ENCODE results near the gene ABHD17A.

GRCh38 chr19:1863638-1864479, 21.4 kb downstream of the ABHD17A start:
- no peak for TF ChIP-seq POLR2A (IDR thresholded peaks at IDR 0.05; ENCODE audit: borderline replicate concordance, extremely low read depth, insufficient read depth, insufficient read length)
- TF ChIP-seq CTCF (IDR thresholded peaks at IDR 0.05 in 2 of 3, conservative IDR thresholded peaks at IDR 0.05 in 1 of 3; ENCODE audit: borderline replicate concordance in 1 of 3, insufficient read depth in 1 of 3, low read depth in 2 of 3, low read length in 2 of 3): no peak
- peak; percentile 99 for TF ChIP-seq MAX (IDR thresholded peaks at IDR 0.05)
- no peak for TF ChIP-seq ZNF274 (IDR thresholded peaks at IDR 0.05; ENCODE audit: low read depth, low read length)
- no peak for TF ChIP-seq TCF7L2 (IDR thresholded peaks at IDR 0.05; ENCODE audit: borderline replicate concordance, extremely low read depth, insufficient read depth, insufficient read length)
- no peak for TF ChIP-seq FOSL1 (IDR thresholded peaks at IDR 0.05; ENCODE audit: low read depth)
- TF ChIP-seq ATF3 (IDR thresholded peaks at IDR 0.05): no peak
- TF ChIP-seq EZH2phosphoT487 (IDR thresholded peaks at IDR 0.05; ENCODE audit: borderline replicate concordance): no peak
- TF ChIP-seq CEBPB (IDR thresholded peaks at IDR 0.05; ENCODE audit: low read depth): no peak
- no peak for TF ChIP-seq CBX3 (IDR thresholded peaks at IDR 0.05; ENCODE audit: low read depth)
- peak; percentile 59 for TF ChIP-seq SP1 (IDR thresholded peaks at IDR 0.05; ENCODE audit: low read depth)
- peak; percentile 38; the same call in 1 of the 2 replicates for TF ChIP-seq POLR2AphosphoS5 (IDR thresholded peaks at IDR 0.05; ENCODE audit: low read depth, low read length)
- no peak for TF ChIP-seq EZH2 (IDR thresholded peaks at IDR 0.05)
